Left renal pelvis (tissue), 4 donors: Measurements from ENCODE around the gene CNTNAP3. TPM values are rescaled to one million over a fixed set of nuclear protein-coding genes. Genes with fewer than 3 reads are reported as not detected.
A peak's percentile ranks its signal among the peaks of the same experiment; 100 is the strongest.
"Not testable (repeated sequence)": the region's sequence is repeated elsewhere in the genome, so short reads cannot be mapped to it uniquely, and the experiment has no call there.

Experiments used
- DNase-seq, 4 donors: peaks; one replicate each; pipeline ENCODE4 v3.0.0-alpha.2; 2013; ENCODE audit warnings: low read depth in 4 of 4, low spot score in 3 of 4
- polyA plus RNA-seq, 4 donors: library from polyadenylated mRNA; unstranded; fragments of 120-200 nt; gene quantifications; one replicate each; pipeline ENCODE4 v1.2.1, GENCODE V29; 2013; ENCODE audit not compliant: insufficient read length in 4 of 4

Gene CNTNAP3
- polyA plus RNA-seq, 4 donors: 3.0 to 6.4 (median 5.2) TPM

GRCh38 chr9:39078621-39079256 is 209.2 kb downstream of the CNTNAP3 start:
- DNase-seq: peak in 1 of 4 donors; percentile 15

- DNase-seq: not testable (repeated sequence)
Observed at GRCh38 chr9:39073537-39073936, 214.4 kb downstream of the CNTNAP3 start.

GRCh38 chr9:39067683-39068082 is 220.3 kb downstream of the CNTNAP3 start:
- not testable (repeated sequence) for DNase-seq

GRCh38 chr9:39062966-39063365 is 225.0 kb downstream of the CNTNAP3 start:
- DNase-seq: not testable (repeated sequence)

- DNase-seq: not testable (repeated sequence)
Observed at GRCh38 chr9:39054453-39054852, 233.5 kb downstream of the CNTNAP3 start.

- DNase-seq: not testable (repeated sequence)
Observed at GRCh38 chr9:39046833-39047232, 241.1 kb downstream of the CNTNAP3 start.

GRCh38 chr9:39042352-39042803 is 245.6 kb downstream of the CNTNAP3 start:
- not testable (repeated sequence) for DNase-seq

- DNase-seq: not testable (repeated sequence)
Observed at GRCh38 chr9:39041774-39042173, 246.2 kb downstream of the CNTNAP3 start.

- DNase-seq: not testable (repeated sequence)
Observed at GRCh38 chr9:39039148-39039547, 248.8 kb downstream of the CNTNAP3 start.

GRCh38 chr9:39038221-39038620 is 249.7 kb downstream of the CNTNAP3 start:
- DNase-seq: not testable (repeated sequence)

- not testable (repeated sequence) for DNase-seq
Observed at GRCh38 chr9:39033849-39034248, 254.1 kb downstream of the CNTNAP3 start.

- DNase-seq: not testable (repeated sequence)
Observed at GRCh38 chr9:39030204-39031019, 257.6 kb downstream of the CNTNAP3 start.

- not testable (repeated sequence) for DNase-seq
Observed at GRCh38 chr9:39028855-39029254, 259.1 kb downstream of the CNTNAP3 start.

GRCh38 chr9:39028168-39028567 is 259.8 kb downstream of the CNTNAP3 start:
- not testable (repeated sequence) for DNase-seq

- not testable (repeated sequence) for DNase-seq
Observed at GRCh38 chr9:39025911-39026588, 261.9 kb downstream of the CNTNAP3 start.

Other genes with a start within 250 kb of the CNTNAP3 start
- gene SPATA31A1, start 67.5 kb upstream of the CNTNAP3 start, polyA plus RNA-seq: not detected